Activated naive CD8-positive, alpha-beta T cell treated with anti-CD3 and anti-CD28 coated beads for 36 hours (primary cell): ENCODE measurements around the gene CCDC50. TPM values are rescaled to one million over a fixed set of nuclear protein-coding genes. Genes with fewer than 3 reads are reported as not detected.

Experiments
- DNase-seq: peaks from one replicate; pipeline ENCODE4 v3.0.0; 2021
- H3K27ac Mint-ChIP-seq: one replicate; pipeline ENCODE4 v1.8.0; 2022; ENCODE audit warnings: mild to moderate bottlenecking, moderate library complexity, mixed read lengths
- H3K27me3 Mint-ChIP-seq: one replicate; pipeline ENCODE4 v1.8.0; 2022; ENCODE audit warnings: mild to moderate bottlenecking, mixed read lengths
- H3K36me3 Mint-ChIP-seq: one replicate; pipeline ENCODE4 v1.8.0; 2021; ENCODE audit warnings: mild to moderate bottlenecking, mixed read lengths
- H3K4me1 Mint-ChIP-seq: one replicate; pipeline ENCODE4 v1.8.0; 2021; ENCODE audit warnings: mixed read lengths
- H3K4me3 Mint-ChIP-seq: one replicate; pipeline ENCODE4 v1.8.0; 2022; ENCODE audit warnings: mild to moderate bottlenecking, moderate library complexity, mixed read lengths
- H3K9me3 Mint-ChIP-seq: one replicate; pipeline ENCODE4 v1.8.0; 2022; ENCODE audit warnings: mixed read lengths
- total RNA-seq, 2 experiments: library from RNA; stranded (reverse); gene quantifications; one replicate each; pipeline ENCODE4 v1.2.3, GENCODE V29; 2021

CCDC50 gene
- total RNA-seq, 2 experiments from 2014 or later = 4.7 to 4.9 TPM

DNA sequence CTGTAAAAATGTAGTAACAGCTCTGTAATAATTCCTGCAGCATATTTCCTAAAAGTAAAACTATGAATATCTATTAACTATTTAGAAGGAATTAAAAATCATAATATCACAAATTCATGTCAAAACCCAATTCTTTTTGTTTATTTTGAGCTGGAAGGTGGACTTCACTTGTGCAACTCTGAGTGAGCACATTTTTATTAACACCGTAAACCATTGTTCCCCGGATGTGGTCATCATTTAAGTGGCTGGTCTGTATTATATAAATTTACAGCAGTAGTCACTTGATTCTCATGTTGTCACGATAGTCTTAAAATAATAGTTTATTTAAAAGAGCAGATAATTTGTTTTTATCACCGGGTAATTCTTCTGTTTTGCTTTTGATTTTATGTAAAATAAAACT lies 44.1 kb downstream of the CCDC50 start:
- no peaks in the 10 kb centered on the region for H3K36me3 Mint-ChIP-seq
- no peak for DNase-seq
- H3K4me1 Mint-ChIP-seq = no peaks in the 10 kb centered on the region
- H3K27me3 Mint-ChIP-seq = no peaks in the 10 kb centered on the region
- no peaks in the 10 kb centered on the region for H3K9me3 Mint-ChIP-seq
- no peak overlapping the region for H3K4me3 Mint-ChIP-seq
- no peak overlapping the region for H3K27ac Mint-ChIP-seq

DNA sequence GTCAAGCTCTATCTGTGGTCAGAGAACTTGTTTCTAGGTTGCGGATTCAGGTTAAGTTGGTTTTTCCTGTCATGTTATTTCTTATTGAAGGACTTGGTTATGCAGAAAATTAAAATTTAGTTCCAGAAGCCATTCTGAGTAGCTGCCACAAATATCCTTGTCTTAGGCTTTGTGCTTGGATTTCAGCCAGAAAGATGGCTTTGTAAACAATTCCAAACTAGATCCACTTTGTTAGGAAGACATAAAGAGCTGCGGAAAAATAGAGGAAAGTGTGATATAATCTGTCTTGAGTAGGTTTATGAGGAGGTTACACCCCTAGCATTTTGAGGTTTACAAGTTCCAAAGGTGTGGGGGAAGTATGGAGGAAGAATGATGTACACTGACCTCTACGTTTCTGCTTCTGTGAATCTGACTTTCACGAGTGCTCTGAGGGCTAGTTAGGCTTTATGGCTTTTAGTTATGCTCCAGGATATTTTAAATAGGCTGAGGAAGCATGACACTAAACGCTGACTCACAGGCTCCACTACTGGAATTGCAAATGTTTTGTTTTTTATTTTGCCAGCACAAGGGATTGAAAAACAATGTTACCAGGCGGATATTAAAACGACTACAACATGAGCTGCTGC lies 47.4 kb downstream of the CCDC50 start:
- no peaks in the 10 kb centered on the region for H3K27me3 Mint-ChIP-seq
- no peak overlapping the region for H3K4me3 Mint-ChIP-seq
- no peaks in the 10 kb centered on the region for H3K9me3 Mint-ChIP-seq
- no peaks in the 10 kb centered on the region for H3K4me1 Mint-ChIP-seq
- no peak overlapping the region for H3K27ac Mint-ChIP-seq
- DNase-seq = no peak
- no peaks in the 10 kb centered on the region for H3K36me3 Mint-ChIP-seq

DNA sequence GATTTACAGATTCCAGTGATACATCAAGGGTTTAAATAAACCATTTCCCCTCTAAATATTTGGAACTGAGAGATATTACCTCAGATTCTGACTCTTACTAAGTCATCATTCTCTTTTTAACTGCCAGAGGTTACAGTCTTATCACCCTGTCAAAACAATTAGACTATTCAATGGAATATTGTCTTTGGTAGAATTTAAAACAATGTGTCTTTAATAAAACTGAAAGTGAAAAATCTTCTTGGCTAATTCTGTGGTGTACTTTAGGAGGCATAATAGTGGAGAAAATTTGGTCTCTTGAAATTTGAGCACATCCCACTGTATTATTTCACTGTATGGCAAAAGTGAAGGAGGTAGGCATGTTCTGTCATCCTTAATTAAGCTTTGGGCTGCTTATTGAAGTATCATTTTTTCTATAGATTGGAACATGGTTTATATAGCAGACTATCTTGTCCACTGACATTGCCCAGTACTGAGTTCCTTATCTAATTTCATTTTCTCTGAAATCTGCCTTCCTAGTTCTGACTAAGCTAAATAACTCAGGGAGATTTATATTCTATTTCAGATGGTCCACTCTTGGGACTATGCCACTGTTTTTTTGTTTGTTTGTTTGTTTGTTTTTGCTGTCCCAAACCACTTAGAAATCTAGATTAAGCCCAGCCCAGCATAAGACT lies 49.1 kb downstream of the CCDC50 start:
- Mint-ChIP-seq H3K4me1 (no peaks in the 10 kb centered on the region), H3K27me3 (no peaks in the 10 kb centered on the region), H3K36me3 (no peaks in the 10 kb centered on the region), H3K27ac (no peak overlapping the region), H3K4me3 (no peak overlapping the region), H3K9me3 (no peaks in the 10 kb centered on the region)
- DNase-seq = no peak

DNA sequence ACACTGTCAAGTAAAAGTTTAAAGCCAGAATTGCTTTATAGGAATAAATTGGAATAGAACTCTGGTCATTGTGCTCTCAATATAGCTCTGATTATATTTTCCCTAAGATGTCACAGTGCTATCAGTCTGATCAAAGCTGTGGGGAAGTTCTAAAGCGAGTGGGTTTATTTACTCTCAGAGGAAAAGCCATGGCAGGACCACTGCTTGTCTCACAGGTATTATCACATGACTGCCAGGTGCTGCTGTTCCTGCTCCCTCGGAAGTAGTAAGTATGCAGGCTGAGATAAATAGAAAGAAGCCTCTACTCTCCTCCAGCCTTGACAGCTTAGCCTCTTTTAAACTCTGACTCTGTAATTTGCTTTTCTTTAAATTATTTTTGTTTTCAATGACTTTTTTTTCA lies 50.3 kb downstream of the CCDC50 start:
- Mint-ChIP-seq H3K27me3 (no peaks in the 10 kb centered on the region), H3K4me3 (no peak overlapping the region), H3K36me3 (no peaks in the 10 kb centered on the region), H3K9me3 (no peaks in the 10 kb centered on the region), H3K4me1 (no peaks in the 10 kb centered on the region), H3K27ac (no peak overlapping the region)
- no peak for DNase-seq

DNA sequence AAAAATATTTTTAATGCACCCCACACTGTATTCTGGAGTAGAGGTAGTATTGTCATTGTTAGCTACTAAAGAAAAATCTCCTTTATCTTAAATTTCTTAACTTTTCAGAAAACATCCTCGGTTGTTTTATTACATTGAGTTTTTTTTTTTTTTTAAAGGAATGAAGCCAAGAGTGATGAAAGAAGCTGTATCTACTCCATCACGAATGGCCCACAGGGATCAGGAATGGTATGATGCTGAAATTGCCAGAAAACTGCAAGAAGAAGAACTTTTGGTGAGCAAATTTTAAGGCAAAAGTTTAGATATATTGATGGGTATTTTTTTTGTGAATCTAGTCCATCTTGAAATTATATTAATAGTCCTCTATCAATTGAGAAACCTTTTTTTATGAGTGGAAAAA lies 50.8 kb downstream of the CCDC50 start:
- Mint-ChIP-seq H3K36me3 (no peaks in the 10 kb centered on the region), H3K4me3 (no peak overlapping the region), H3K27me3 (no peaks in the 10 kb centered on the region), H3K27ac (no peak overlapping the region), H3K9me3 (no peaks in the 10 kb centered on the region), H3K4me1 (no peaks in the 10 kb centered on the region)
- DNase-seq = no peak

DNA sequence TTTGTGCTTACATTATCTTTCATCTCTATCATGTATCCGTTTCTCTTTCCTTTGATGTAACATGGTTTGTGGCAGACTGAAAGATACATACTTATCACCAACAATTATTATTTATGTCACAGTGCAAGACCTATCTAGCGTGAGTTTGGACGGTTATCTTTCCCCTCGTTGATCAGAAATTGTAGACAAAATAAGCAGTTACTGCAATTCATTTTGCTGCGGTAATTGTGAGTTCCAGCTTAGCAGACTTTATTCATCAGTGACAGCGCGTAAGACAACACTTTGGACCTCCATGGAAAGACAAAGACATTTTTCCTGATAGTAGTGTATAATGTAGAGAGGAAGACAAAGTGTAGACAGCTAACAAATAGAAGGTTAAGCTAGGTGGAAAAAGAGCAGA lies 52.1 kb downstream of the CCDC50 start:
- no peaks in the 10 kb centered on the region for H3K9me3 Mint-ChIP-seq
- H3K27ac Mint-ChIP-seq = no peak overlapping the region
- DNase-seq = no peak
- no peaks in the 10 kb centered on the region for H3K36me3 Mint-ChIP-seq
- H3K27me3 Mint-ChIP-seq = no peaks in the 10 kb centered on the region
- no peaks in the 10 kb centered on the region for H3K4me1 Mint-ChIP-seq
- no peak overlapping the region for H3K4me3 Mint-ChIP-seq

DNA sequence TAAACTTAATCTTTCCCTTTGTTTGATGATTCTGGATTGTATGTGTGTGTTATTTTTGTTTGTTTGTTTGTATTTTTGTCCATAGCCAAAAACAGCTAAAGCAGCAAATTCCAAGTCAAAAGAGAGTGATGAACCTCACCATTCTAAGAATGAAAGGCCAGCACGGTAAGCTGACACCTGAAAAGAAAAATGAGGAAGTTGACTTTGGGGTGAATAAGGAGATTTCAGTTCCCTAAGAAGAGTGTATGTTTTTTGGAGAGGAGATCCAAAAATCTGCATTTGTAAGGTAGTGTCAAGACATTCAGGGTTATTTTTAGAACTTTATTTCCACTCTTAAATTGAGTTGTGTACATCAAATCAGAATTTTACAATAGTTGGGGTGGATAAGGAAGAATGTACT lies 53.5 kb downstream of the CCDC50 start:
- no peak for DNase-seq
- no peaks in the 10 kb centered on the region for H3K36me3 Mint-ChIP-seq
- no peaks in the 10 kb centered on the region for H3K9me3 Mint-ChIP-seq
- H3K27ac Mint-ChIP-seq = no peak overlapping the region
- H3K27me3 Mint-ChIP-seq = no peaks in the 10 kb centered on the region
- no peak overlapping the region for H3K4me3 Mint-ChIP-seq
- H3K4me1 Mint-ChIP-seq = no peaks in the 10 kb centered on the region

DNA sequence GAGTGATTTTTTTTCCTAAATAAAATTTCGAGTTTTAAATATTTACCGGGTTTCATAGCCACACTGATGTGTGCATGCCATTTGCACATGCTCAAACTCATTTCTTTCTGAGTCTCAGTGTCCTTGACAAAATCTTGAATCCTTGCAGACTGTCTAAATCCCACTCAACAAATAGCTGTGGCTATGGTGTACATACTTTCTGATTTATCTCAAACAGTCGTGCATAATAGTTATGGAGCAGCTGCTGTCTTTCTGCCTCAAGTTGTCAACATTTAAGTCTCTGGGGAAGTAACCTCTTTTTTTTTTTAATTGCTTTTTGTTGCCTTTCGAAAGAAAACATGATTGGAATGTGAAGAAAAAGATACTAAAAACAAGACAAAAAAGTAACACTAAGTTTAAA lies 53.9 kb downstream of the CCDC50 start:
- no peaks in the 10 kb centered on the region for H3K4me1 Mint-ChIP-seq
- no peaks in the 10 kb centered on the region for H3K27me3 Mint-ChIP-seq
- DNase-seq = no peak
- no peaks in the 10 kb centered on the region for H3K9me3 Mint-ChIP-seq
- no peak overlapping the region for H3K4me3 Mint-ChIP-seq
- H3K27ac Mint-ChIP-seq = no peak overlapping the region
- no peaks in the 10 kb centered on the region for H3K36me3 Mint-ChIP-seq

DNA sequence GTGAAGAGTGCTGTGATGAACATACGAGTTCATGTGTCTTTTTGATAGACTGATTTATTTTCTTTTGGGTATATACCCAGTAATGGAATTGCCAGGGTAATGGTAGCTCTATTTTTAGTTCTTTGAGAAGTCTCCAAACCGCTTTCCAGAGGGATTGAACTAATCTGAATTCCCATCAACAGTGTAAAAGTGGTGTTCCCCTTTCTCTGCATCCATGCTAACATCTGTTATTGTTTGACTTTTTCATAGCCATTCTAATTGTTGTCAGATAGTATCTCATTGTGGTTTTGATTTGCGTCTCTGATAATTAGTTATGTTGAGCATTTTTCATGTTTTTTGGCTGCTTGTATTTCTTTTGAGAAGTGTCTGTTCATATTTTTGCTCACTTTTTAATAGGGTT lies 55.9 kb downstream of the CCDC50 start:
- no peaks in the 10 kb centered on the region for H3K9me3 Mint-ChIP-seq
- H3K36me3 Mint-ChIP-seq = no peaks in the 10 kb centered on the region
- no peaks in the 10 kb centered on the region for H3K4me1 Mint-ChIP-seq
- no peak for DNase-seq
- H3K27me3 Mint-ChIP-seq = no peaks in the 10 kb centered on the region
- H3K4me3 Mint-ChIP-seq = no peak overlapping the region
- no peak overlapping the region for H3K27ac Mint-ChIP-seq

DNA sequence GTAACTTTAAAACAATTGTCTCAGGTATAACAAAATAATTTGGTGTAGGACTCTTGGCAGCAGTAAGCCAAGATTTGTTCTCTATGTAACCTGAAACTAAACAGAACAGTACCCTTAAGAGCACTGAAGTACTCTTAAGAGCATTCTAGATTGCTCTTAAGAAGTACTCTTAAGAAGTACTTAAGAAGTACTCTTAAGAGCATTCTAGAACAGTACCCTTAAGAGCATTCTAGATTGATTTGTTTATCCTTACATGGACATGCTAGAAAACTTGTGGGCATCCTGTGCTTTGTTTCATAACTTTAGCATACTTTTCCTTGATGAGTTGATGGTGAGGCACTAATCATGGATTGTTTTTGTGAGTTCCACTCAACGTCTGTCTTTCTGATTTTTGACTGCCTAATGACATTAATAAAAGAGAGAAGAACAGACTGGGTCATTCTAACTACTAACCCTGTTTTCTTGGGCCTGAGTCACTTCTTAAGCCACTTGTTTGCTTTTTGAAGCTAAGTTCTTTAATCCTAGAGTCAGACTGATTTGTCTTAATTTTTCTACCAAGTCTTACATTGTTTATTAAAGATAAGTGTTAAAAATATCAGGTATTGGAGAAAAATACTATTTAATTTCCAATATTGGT lies 58.4 kb downstream of the CCDC50 start:
- no peaks in the 10 kb centered on the region for H3K36me3 Mint-ChIP-seq
- no peaks in the 10 kb centered on the region for H3K27me3 Mint-ChIP-seq
- no peaks in the 10 kb centered on the region for H3K9me3 Mint-ChIP-seq
- DNase-seq = no peak
- H3K27ac Mint-ChIP-seq = no peak overlapping the region
- H3K4me1 Mint-ChIP-seq = no peaks in the 10 kb centered on the region
- no peak overlapping the region for H3K4me3 Mint-ChIP-seq

DNA sequence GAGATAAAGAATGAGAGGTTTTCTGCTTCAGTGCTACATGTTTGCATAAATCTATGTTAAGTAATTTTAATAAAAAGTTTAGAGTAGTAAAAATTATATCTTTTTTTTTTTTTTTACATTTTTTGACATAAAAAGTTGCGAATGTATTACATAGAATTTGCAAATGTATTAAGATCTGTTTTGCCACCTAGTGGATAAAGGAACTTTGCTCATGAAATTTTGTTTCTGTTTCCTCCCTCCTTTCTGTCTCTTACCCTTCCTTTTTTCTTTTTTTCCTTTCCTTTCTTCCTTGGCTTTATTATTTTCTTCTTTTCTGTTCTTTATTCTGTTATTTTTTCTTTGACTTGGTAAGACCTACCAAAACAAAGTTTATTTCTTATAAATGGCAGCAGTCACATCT lies 59.6 kb downstream of the CCDC50 start:
- no peaks in the 10 kb centered on the region for H3K27me3 Mint-ChIP-seq
- no peaks in the 10 kb centered on the region for H3K9me3 Mint-ChIP-seq
- no peaks in the 10 kb centered on the region for H3K4me1 Mint-ChIP-seq
- H3K36me3 Mint-ChIP-seq = no peaks in the 10 kb centered on the region
- DNase-seq = no peak
- no peak overlapping the region for H3K27ac Mint-ChIP-seq
- H3K4me3 Mint-ChIP-seq = no peak overlapping the region

DNA sequence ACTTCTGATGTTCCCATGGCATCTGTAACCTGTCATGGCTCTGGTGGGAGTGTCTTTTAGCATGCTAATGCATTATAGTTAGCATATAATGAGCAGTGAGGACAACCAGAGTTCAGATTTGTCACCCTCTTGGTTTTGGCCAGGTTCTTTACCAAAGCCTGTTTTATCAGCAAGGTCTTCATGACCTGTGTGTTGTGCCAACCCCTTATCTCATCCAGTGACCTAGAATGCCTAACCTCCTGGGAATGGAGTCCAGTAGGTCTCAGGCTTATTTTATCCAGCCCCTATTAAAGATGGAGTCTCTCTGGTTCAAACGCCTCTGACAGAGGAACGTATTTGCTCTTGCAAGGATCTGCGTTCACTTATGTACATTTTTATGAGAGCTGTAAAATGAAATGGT lies 61.4 kb downstream of the CCDC50 start:
- no peak for DNase-seq
- H3K9me3 Mint-ChIP-seq = no peaks in the 10 kb centered on the region
- H3K4me3 Mint-ChIP-seq = no peak overlapping the region
- H3K36me3 Mint-ChIP-seq = no peaks in the 10 kb centered on the region
- no peaks in the 10 kb centered on the region for H3K27me3 Mint-ChIP-seq
- H3K27ac Mint-ChIP-seq = no peak overlapping the region
- H3K4me1 Mint-ChIP-seq = no peaks in the 10 kb centered on the region

DNA sequence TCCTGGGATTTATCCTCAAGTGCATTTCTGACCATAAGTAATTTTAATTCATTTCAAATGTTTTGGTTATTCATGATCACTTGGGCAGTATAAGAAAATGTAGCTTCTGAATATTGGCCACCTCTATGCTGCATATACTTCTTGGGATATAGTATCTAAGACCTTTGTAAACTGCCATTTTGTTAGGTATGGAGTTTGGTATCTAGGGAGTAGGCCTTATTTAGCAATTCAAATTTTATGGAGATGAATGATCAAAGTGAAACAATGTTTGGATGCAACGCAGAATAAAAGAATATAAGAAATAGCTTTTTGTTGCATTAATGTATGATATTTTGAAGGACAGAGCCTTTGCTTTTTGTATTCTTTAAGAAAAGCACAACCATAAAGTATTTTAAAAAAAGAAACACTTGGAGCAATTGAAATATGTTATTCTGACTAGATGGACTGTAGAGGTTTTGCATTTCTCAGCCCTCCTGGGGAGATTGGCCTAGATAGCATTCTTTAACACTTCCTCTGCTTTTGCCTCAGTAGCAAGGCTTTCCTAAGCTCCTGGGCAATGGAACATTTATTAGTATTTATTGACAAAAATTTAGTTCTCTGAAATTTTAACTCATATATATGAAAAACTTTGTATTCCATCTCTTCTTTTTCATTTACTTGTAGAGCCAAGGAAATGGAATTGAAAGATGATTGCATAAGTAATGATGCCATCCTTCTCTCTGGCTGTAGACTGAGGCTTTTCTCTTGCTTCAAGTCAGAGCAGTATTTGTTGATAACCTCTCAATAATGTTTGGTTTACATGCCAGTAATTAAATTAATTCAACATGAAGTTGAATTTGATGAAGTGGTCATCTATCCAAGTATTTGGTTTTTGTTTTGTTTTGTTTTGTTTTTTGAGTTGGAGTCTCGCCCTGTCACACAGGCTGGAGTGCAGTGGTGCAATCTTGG lies 62.9 kb downstream of the CCDC50 start:
- H3K4me3 Mint-ChIP-seq = no peak overlapping the region
- no peak for DNase-seq
- no peak overlapping the region for H3K27ac Mint-ChIP-seq
- H3K27me3 Mint-ChIP-seq = no peaks in the 10 kb centered on the region
- H3K4me1 Mint-ChIP-seq = no peaks in the 10 kb centered on the region
- H3K9me3 Mint-ChIP-seq = no peaks in the 10 kb centered on the region
- H3K36me3 Mint-ChIP-seq = no peaks in the 10 kb centered on the region

DNA sequence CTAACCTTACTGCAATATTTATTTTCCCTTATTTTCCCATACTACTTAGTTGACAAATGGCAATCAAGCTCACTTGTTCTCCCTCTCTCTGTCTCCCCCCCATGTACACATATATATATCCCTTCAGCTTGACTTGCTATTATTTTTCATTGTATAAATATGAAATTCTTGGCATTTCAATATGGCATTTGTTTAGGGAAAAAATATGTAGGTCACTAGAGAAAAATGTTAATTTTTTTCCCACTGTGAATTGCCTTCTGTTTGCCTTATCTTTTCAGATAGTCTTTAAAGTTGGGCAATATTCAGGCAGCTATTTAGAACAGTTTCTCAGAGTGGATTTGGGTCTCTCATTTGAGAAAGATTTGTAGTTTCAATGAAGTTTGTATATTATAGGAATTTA lies 64.0 kb downstream of the CCDC50 start:
- Mint-ChIP-seq H3K36me3 (no peaks in the 10 kb centered on the region), H3K27ac (no peak overlapping the region), H3K4me1 (no peaks in the 10 kb centered on the region), H3K27me3 (no peaks in the 10 kb centered on the region), H3K4me3 (no peak overlapping the region), H3K9me3 (no peaks in the 10 kb centered on the region)
- no peak for DNase-seq

DNA sequence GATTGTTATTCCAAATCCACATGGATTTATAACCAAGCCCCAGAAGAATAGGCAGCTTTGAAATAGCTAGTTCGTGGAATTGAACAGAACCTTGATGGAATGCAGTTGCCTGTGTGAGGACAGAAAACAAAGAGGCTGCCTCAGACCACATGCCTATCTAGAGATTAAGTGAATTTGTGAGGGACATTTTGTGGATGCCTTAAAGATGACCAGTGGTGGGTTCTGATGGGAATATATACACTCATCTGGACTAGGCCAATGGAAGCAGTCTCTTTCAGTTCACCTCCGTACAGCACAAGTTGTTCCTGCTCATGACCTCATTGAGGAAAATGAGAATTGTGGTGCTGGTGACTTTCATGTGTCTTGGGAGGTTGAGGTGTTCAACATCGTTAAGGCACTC lies 68.6 kb downstream of the CCDC50 start:
- Mint-ChIP-seq H3K4me3 (no peak overlapping the region), H3K36me3 (no peaks in the 10 kb centered on the region), H3K27me3 (no peaks in the 10 kb centered on the region), H3K27ac (no peak overlapping the region), H3K4me1 (no peaks in the 10 kb centered on the region), H3K9me3 (no peaks in the 10 kb centered on the region)
- no peak for DNase-seq
